Activated naive CD4-positive, alpha-beta T cell treated with Interleukin-2 at 50 U/mL for 16 hours (primary cell): ENCODE measurements around the gene SFT2D1.

ENCODE experiments used
- DNase-seq: peaks from one replicate; pipeline ENCODE4 v3.0.0-alpha.2; 2020

Gene SFT2D1

GRCh38 chr6:166274739-166275370 is 67.5 kb downstream of the SFT2D1 start:
- DNase-seq = no peak

GRCh38 chr6:166274163-166274562 is 68.2 kb downstream of the SFT2D1 start:
- DNase-seq = no peak

GRCh38 chr6:166271376-166271765 is 71.0 kb downstream of the SFT2D1 start:
- DNase-seq = no peak

- no peak for DNase-seq
Measured at GRCh38 chr6:166270706-166271375, 71.5 kb downstream of the SFT2D1 start.
